Measurements from ENCODE around the gene NGEF. TPM values are rescaled to one million over a fixed set of nuclear protein-coding genes. Genes with fewer than 3 reads are reported as not detected.

NGEF gene
- total RNA-seq, 1 donor from 2014 or later, result 0.16 TPM

DNA sequence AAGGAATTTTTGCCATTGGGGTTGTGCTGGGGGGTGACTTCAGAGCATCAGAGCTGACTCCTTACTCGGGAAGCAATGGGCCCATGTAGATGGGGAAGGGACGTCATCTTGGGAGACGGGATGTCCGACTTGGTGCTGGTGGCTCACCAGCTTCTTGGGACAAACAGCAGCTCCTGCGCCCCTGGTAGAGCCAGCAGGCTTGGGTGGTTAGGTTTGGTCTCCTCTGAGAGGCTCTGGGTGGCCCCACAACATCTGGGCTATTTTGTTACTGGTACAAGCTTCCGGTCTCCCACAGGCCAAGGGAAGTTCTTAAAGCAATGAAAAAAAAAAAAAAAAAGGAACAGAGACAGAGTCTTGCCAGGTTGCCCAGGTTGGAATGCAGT is 1.8 kb downstream of the NGEF start:
- H3K4me1 ChIP-seq, result no peaks in the 10 kb centered on the region
- H3K27me3 ChIP-seq (ENCODE audit: low read depth), result peaks cover 38% of the 10 kb centered on the region
- no peak for TF ChIP-seq CTCF (IDR thresholded peaks at IDR 0.05; ENCODE audit: borderline replicate concordance)
- H3K36me3 ChIP-seq, result no peaks in the 10 kb centered on the region
- no peak overlapping the region for H3K4me3 ChIP-seq
- no peak for DNase-seq
- intact Hi-C loops (cut with micrococcal nuclease), result no loop called here
- no peaks in the 10 kb centered on the region for H3K9me3 ChIP-seq (replicated peaks)
- H3K27ac ChIP-seq (replicated peaks), result no peak overlapping the region

GRCh38 chr2:233010569-233011267 is 2.3 kb downstream of the NGEF start:
- no peaks in the 10 kb centered on the region for H3K4me1 ChIP-seq
- intact Hi-C loops (cut with micrococcal nuclease), result no loop called here
- no peak overlapping the region for H3K4me3 ChIP-seq
- peaks cover 41% of the 10 kb centered on the region for H3K27me3 ChIP-seq (ENCODE audit: low read depth)
- TF ChIP-seq CTCF (IDR thresholded peaks at IDR 0.05; ENCODE audit: borderline replicate concordance), result no peak
- H3K36me3 ChIP-seq, result no peaks in the 10 kb centered on the region
- no peak for DNase-seq
- no peaks in the 10 kb centered on the region for H3K9me3 ChIP-seq (replicated peaks)
- no peak overlapping the region for H3K27ac ChIP-seq (replicated peaks)

GRCh38 chr2:233009661-233010060 is 3.4 kb downstream of the NGEF start:
- Histone ChIP-seq H3K36me3 (no peaks in the 10 kb centered on the region), H3K9me3 (replicated peaks) (no peaks in the 10 kb centered on the region), H3K27ac (replicated peaks) (no peak overlapping the region), H3K4me3 (no peak overlapping the region), H3K4me1 (no peaks in the 10 kb centered on the region), H3K27me3 (ENCODE audit: low read depth) (peaks cover 49% of the 10 kb centered on the region)
- intact Hi-C loops (cut with micrococcal nuclease), result no loop called here
- no peak for TF ChIP-seq CTCF (IDR thresholded peaks at IDR 0.05; ENCODE audit: borderline replicate concordance)
- DNase-seq, result no peak

- H3K9me3 ChIP-seq (replicated peaks), result no peaks in the 10 kb centered on the region
- H3K36me3 ChIP-seq, result no peaks in the 10 kb centered on the region
- DNase-seq, result no peak
- TF ChIP-seq CTCF (IDR thresholded peaks at IDR 0.05; ENCODE audit: borderline replicate concordance), result no peak
- H3K4me3 ChIP-seq, result no peak overlapping the region
- intact Hi-C loops (cut with micrococcal nuclease), result no loop called here
- peaks cover 58% of the 10 kb centered on the region for H3K27me3 ChIP-seq (ENCODE audit: low read depth)
- H3K4me1 ChIP-seq, result no peaks in the 10 kb centered on the region
- no peak overlapping the region for H3K27ac ChIP-seq (replicated peaks)
These were observed 5.3 kb downstream of the NGEF start for GRCh38 chr2:233007739-233008138.

DNA sequence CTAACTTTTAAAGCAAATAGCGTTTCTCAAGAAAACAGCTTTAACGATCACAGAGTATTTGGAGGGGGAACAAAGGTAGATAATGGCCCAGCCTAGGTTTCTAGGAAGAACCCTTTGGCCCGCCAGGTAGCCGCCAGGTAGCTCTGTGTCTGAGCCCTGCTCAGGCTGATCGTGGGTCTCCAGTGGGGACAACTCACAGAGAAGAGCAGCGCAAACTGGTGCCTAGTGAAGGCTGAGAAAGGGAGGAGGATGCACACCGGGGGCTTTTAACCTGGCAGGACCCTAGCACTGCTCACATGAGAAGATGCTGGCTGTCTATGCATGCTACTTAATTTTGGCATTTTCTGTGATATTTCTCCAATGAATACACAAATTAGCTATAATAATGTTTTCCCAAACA is 5.8 kb downstream of the NGEF start:
- Histone ChIP-seq H3K36me3 (no peaks in the 10 kb centered on the region), H3K27me3 (ENCODE audit: low read depth) (peaks cover 58% of the 10 kb centered on the region), H3K27ac (replicated peaks) (no peak overlapping the region), H3K4me1 (no peaks in the 10 kb centered on the region), H3K9me3 (replicated peaks) (no peaks in the 10 kb centered on the region), H3K4me3 (no peak overlapping the region)
- intact Hi-C loops (cut with micrococcal nuclease), result no loop called here
- DNase-seq, result no peak
- no peak for TF ChIP-seq CTCF (IDR thresholded peaks at IDR 0.05; ENCODE audit: borderline replicate concordance)

All from left ventricle myocardium inferior (tissue), 1 donor.